ENCODE results near the gene RGS10.

DNA sequence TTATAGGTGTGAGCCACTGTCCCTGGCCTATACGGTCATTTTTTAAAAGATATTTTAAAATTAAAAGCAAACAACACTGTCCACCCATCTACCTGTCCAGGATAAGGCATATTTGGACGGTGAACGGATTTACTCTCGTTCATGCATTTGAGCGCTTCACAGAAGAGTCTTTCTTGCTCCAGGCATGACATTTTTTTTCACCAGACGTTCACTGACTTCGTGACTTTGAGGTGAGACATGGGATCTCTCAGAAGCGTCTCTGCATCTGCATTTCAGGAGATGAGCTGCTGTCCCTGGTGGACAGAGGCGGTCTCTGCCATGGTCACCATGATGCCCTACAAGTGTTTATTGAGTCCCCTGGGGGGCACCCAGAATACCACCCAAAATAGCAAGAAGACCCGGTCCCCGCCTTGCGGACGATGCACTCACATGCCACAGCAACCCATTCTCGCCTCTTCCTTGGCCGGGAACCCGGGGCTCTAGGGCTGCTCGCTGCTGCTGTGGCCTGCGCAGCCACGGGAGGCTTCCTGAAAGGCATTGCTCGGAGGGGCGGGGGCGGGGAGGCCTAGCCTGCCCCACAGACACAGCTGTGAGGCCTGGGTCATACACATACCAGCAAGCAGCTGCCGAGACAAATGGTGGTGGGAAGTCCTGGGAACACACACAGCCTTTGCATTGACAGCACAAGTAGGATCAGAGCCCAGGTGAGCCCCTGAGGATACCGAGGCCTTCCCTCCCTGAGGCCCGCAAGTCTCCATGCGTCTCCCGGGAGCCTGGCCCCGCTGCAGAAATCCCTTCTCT is 84.4 kb downstream of the RGS10 start:
- TF ChIP-seq, protein P1, sequence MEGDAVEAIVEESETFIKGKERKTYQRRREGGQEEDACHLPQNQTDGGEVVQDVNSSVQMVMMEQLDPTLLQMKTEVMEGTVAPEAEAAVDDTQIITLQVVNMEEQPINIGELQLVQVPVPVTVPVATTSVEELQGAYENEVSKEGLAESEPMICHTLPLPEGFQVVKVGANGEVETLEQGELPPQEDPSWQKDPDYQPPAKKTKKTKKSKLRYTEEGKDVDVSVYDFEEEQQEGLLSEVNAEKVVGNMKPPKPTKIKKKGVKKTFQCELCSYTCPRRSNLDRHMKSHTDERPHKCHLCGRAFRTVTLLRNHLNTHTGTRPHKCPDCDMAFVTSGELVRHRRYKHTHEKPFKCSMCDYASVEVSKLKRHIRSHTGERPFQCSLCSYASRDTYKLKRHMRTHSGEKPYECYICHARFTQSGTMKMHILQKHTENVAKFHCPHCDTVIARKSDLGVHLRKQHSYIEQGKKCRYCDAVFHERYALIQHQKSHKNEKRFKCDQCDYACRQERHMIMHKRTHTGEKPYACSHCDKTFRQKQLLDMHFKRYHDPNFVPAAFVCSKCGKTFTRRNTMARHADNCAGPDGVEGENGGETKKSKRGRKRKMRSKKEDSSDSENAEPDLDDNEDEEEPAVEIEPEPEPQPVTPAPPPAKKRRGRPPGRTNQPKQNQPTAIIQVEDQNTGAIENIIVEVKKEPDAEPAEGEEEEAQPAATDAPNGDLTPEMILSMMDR (IDR thresholded peaks at IDR 0.05; ENCODE audit: control extremely low read depth in 1 of 3, insufficient read depth in 1 of 3, low read depth in 1 of 3, low read length in 3 of 3), result peak in 1 of 3 experiments; percentile 21; a peak in 1 of 4 replicates
- TF ChIP-seq EZH2 (IDR thresholded peaks at IDR 0.05; ENCODE audit: low read depth, low read length, severe bottlenecking) (no peak), SRF (IDR thresholded peaks at IDR 0.05; ENCODE audit: low read depth, low read length) (no peak), FOSL1 (IDR thresholded peaks at IDR 0.05; ENCODE audit: insufficient read depth, low read depth, low read length) (no peak), NANOG (IDR thresholded peaks at IDR 0.05; ENCODE audit: insufficient read depth, low read depth, low read length, poor library complexity, severe bottlenecking) (no peak)

Measured in H1 (cell line).